A673 (cell line): ENCODE measurements around the gene PLEKHO2. TPM values are rescaled to one million over a fixed set of nuclear protein-coding genes. Genes with fewer than 3 reads are reported as not detected.

Experiments used
- BruUV-seq: library from RNA; stranded (reverse); fragments of 400-500 nt; replicated peaks from 2 replicates; lab custom pipeline; 2021; lab: Mats Ljungman, UMichigan
- CTCF ChIA-PET: fragments of 300-600 bp; sonication (Branson Sonifier 250); formaldehyde crosslinking; loops from one replicate; lab custom pipeline; 2022; ENCODE audit warnings: antibody characterized with exemption; lab: Charles Lee
- POLR2A ChIA-PET: fragments of 300-600 bp; sonication (Branson Sonifier 250); formaldehyde crosslinking; loops from one replicate; lab custom pipeline; 2022; ENCODE audit warnings: antibody characterized with exemption; ENCODE audit not compliant: low non-redundant PET; lab: Charles Lee
- DNase-seq: peaks from one replicate; pipeline ENCODE4 v3.0.0-alpha.2; 2015; ENCODE audit warnings: low spot score
- H3K27ac ChIP-seq: fragments of 200-600 bp; sonication (generic); 2 replicates; pipeline ENCODE4 v1.5.1; 2016; ENCODE audit warnings: mixed run types, low read depth, mild to moderate bottlenecking, mixed read lengths, antibody characterized with exemption, low read length; ENCODE audit not compliant: poor library complexity, severe bottlenecking
- H3K27me3 ChIP-seq: fragments of 200-600 bp; sonication (generic); replicated peaks from 2 replicates; pipeline ENCODE4 v1.6.1; 2017; ENCODE audit warnings: mixed run types, low read depth, mild to moderate bottlenecking, mixed read lengths, antibody characterized with exemption, low read length; ENCODE audit not compliant: insufficient read depth, poor library complexity
- H3K36me3 ChIP-seq: fragments of 200-600 bp; sonication (generic); 2 replicates; pipeline ENCODE4 v1.6.1; 2016; ENCODE audit warnings: mixed run types, mild to moderate bottlenecking, mixed read lengths, antibody characterized with exemption, low read length; ENCODE audit not compliant: insufficient read depth, poor library complexity, severe bottlenecking
- H3K4me1 ChIP-seq: fragments of 200-600 bp; sonication (generic); 2 replicates; pipeline ENCODE4 v1.6.1; 2017; ENCODE audit warnings: mixed run types, mild to moderate bottlenecking, mixed read lengths, antibody characterized with exemption, low read length; ENCODE audit not compliant: insufficient read depth, poor library complexity, severe bottlenecking
- H3K4me3 ChIP-seq: fragments of 200-600 bp; sonication (generic); 2 replicates; pipeline ENCODE4 v1.5.1; 2016; ENCODE audit warnings: low read depth, mixed run types, mild to moderate bottlenecking, mixed read lengths, low read length; ENCODE audit not compliant: poor library complexity, severe bottlenecking
- H3K9me3 ChIP-seq: fragments of 200-600 bp; sonication (generic); 2 replicates; pipeline ENCODE4 v1.6.1; 2016; ENCODE audit warnings: mixed run types, low read depth, mild to moderate bottlenecking, mixed read lengths, antibody characterized with exemption, low read length; ENCODE audit not compliant: poor library complexity, severe bottlenecking
- CTCF ChIP-seq: fragments of 300-800, 200-600 bp; sonication (generic); conservative IDR thresholded peaks from 2 replicates; pipeline ENCODE4 v1.5.1; 2017; ENCODE audit warnings: low read depth, mild to moderate bottlenecking, antibody characterized with exemption, low read length, moderate library complexity, mixed read lengths
- EZH2 ChIP-seq: fragments of 200-600 bp; sonication (generic); IDR thresholded peaks from 2 replicates; pipeline ENCODE4 v1.6.1; 2017; ENCODE audit warnings: borderline replicate concordance, low read depth, mild to moderate bottlenecking, mixed read lengths, antibody characterized with exemption, low read length; ENCODE audit not compliant: poor library complexity, severe bottlenecking
- intact Hi-C: fragments of 100-400 bp; cut with micrococcal nuclease; formaldehyde crosslinking; loops from one replicate; pipeline ENCODE4 v1.10.0; 2022; ENCODE audit not compliant: unreplicated experiment
- total RNA-seq: library from RNA; stranded (reverse); gene quantifications from 2 replicates; pipeline ENCODE4 v1.2.3, GENCODE V29; 2021

Gene PLEKHO2
- total RNA-seq, 1 experiment from 2014 or later: 8.9 TPM

- Histone ChIP-seq H3K4me1 (peaks cover 11% of the 10 kb centered on the region), H3K27me3 (no peaks in the 10 kb centered on the region), H3K4me3 (no peak overlapping the region), H3K36me3 (no peaks in the 10 kb centered on the region), H3K9me3 (no peaks in the 10 kb centered on the region), H3K27ac (no peak overlapping the region)
- no peak for DNase-seq
- intact Hi-C loops: no loop called here
- BruUV-seq: no TSS peak
- CTCF ChIA-PET: no interaction called here
- TF ChIP-seq CTCF (no peak), EZH2 (no peak)
- POLR2A ChIA-PET: no interaction called here
Observed at GRCh38 chr15:64877435-64877834, 35.7 kb downstream of the PLEKHO2 start.

- POLR2A ChIA-PET: no interaction called here
Observed at GRCh38 chr15:64878705-64879104, 37.0 kb downstream of the PLEKHO2 start.

GRCh38 chr15:64883100-64883581 is 41.4 kb downstream of the PLEKHO2 start:
- H3K36me3 ChIP-seq: no peaks in the 10 kb centered on the region
- no TSS peak for BruUV-seq
- POLR2A ChIA-PET: no interaction called here

More at GRCh38 chr15:64878705-64879104, 37.0 kb downstream of the PLEKHO2 start:
- no peak for DNase-seq
- BruUV-seq: no TSS peak
- H3K36me3 ChIP-seq: no peaks in the 10 kb centered on the region
- H3K27me3 ChIP-seq: no peaks in the 10 kb centered on the region
- H3K9me3 ChIP-seq: no peaks in the 10 kb centered on the region
- CTCF ChIA-PET: no interaction called here
- H3K4me3 ChIP-seq: no peak overlapping the region
- no peak overlapping the region for H3K27ac ChIP-seq
- intact Hi-C loops: no loop called here
- H3K4me1 ChIP-seq: peaks cover 17% of the 10 kb centered on the region
- TF ChIP-seq EZH2 (no peak), CTCF (no peak)

More at GRCh38 chr15:64883100-64883581, 41.4 kb downstream of the PLEKHO2 start:
- DNase-seq: peak; percentile 43
- intact Hi-C loops: no loop called here
- peaks cover 25% of the 10 kb centered on the region for H3K4me1 ChIP-seq
- no peaks in the 10 kb centered on the region for H3K9me3 ChIP-seq
- H3K27me3 ChIP-seq: no peaks in the 10 kb centered on the region
- TF ChIP-seq EZH2: no peak
- TF ChIP-seq CTCF: no peak
- no peak overlapping the region for H3K4me3 ChIP-seq
- CTCF ChIA-PET: no interaction called here
- H3K27ac ChIP-seq: no peak overlapping the region
